Measurements from ENCODE around the gene CALB2. TPM values are rescaled to one million over a fixed set of nuclear protein-coding genes. Genes with fewer than 3 reads are reported as not detected.

Gene CALB2
- total RNA-seq, 1 experiment from 2014 or later = 0.85 TPM

DNA sequence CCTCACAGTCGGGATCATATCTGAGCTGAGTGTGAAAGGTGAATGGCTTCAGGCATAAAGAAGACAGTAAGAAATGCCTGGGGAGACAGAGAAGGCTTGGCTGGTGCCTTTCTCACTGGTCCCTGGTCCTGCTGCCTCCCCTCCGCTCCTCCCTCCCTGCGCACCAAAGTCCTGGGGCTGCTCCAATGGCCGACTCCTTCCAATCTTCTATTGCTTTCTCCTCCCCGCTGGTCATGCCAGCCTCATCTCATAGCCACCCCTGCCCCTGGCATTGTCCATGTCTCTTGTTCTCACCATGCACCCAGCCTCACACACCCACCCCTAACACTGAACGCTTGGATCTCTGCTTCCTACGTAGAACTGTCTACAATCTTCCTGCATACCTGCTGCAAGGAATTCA is 65.3 kb downstream of the CALB2 start:
- H3K79me2 ChIP-seq (ENCODE audit: insufficient read depth, low read length) = no peaks in the 10 kb centered on the region
- TF ChIP-seq, protein P1, sequence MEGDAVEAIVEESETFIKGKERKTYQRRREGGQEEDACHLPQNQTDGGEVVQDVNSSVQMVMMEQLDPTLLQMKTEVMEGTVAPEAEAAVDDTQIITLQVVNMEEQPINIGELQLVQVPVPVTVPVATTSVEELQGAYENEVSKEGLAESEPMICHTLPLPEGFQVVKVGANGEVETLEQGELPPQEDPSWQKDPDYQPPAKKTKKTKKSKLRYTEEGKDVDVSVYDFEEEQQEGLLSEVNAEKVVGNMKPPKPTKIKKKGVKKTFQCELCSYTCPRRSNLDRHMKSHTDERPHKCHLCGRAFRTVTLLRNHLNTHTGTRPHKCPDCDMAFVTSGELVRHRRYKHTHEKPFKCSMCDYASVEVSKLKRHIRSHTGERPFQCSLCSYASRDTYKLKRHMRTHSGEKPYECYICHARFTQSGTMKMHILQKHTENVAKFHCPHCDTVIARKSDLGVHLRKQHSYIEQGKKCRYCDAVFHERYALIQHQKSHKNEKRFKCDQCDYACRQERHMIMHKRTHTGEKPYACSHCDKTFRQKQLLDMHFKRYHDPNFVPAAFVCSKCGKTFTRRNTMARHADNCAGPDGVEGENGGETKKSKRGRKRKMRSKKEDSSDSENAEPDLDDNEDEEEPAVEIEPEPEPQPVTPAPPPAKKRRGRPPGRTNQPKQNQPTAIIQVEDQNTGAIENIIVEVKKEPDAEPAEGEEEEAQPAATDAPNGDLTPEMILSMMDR (conservative IDR thresholded peaks at IDR 0.05) = no peak
- Mint-ChIP-seq H3K4me1 (peaks cover 15 to 19% of the 10 kb centered on the region in 2 experiments), H3K9me3 (peaks cover 0 to 4% of the 10 kb centered on the region in 2 experiments; a peak in 2 of 5 replicates), H3K36me3 (ENCODE audit: insufficient read depth in 1 of 3, low read depth in 3 of 3) (peaks cover 0 to 2% (median 0%) of the 10 kb centered on the region in 3 experiments; a peak in 1 of 7 replicates), H3K27me3 (ENCODE audit: low read depth) (peaks cover 41% of the 10 kb centered on the region), H3K27ac (no peak overlapping the region), H3K4me3 (peak overlapping the region; percentile 1 to 6; a peak in 2 of 5 replicates)
- H2AFZ ChIP-seq (ENCODE audit: low read length) = no peak overlapping the region
- H3K56ac ChIP-seq (ENCODE audit: insufficient read length, low read depth, low read length) = no peak overlapping the region
- H3K14ac ChIP-seq (ENCODE audit: insufficient read depth, low read length) = no peak overlapping the region
- no peaks in the 10 kb centered on the region for H4K20me1 ChIP-seq (ENCODE audit: control insufficient read depth, insufficient read depth, insufficient read length)
- H3K9ac ChIP-seq (ENCODE audit: extremely low read depth, insufficient read length, low read length) = no peak overlapping the region
- H4K5ac ChIP-seq (ENCODE audit: insufficient read length, low read depth, low read length) = no peak overlapping the region
- no peak overlapping the region for H3K4me2 ChIP-seq (ENCODE audit: insufficient read depth, insufficient read length, low read length)
- no peaks in the 10 kb centered on the region for H3K79me1 ChIP-seq (ENCODE audit: insufficient read depth, low read depth, low read length, poor library complexity, severe bottlenecking)
- H3K27me3 ChIP-seq (ENCODE audit: insufficient read depth, low read length) = no peaks in the 10 kb centered on the region
- no peak overlapping the region for H2BK12ac ChIP-seq (ENCODE audit: insufficient read length, low read depth, low read length)
- no peak overlapping the region for H2BK120ac ChIP-seq (ENCODE audit: low read depth, low read length, poor library complexity, severe bottlenecking)
- no peaks in the 10 kb centered on the region for H3K23me2 ChIP-seq (ENCODE audit: insufficient read length, low read depth, low read length, poor library complexity, severe bottlenecking)
- no peak overlapping the region for H4K8ac ChIP-seq (replicated peaks; ENCODE audit: insufficient read length, low read depth, low read length)
- WGBS (ENCODE audit: extremely low coverage, insufficient read length, low lambda C conversion rate) = no CpG with 5 or more reads among the region's 7 CpGs
- no peak overlapping the region for H2AK5ac ChIP-seq (ENCODE audit: insufficient read length, low read length)
- no peak overlapping the region for H2BK20ac ChIP-seq (ENCODE audit: low read depth, low read length, poor library complexity, severe bottlenecking)
- no peak overlapping the region for H2BK15ac ChIP-seq (ENCODE audit: low read depth, low read length)
- H4K91ac ChIP-seq (ENCODE audit: insufficient read length, low read depth, low read length) = no peak overlapping the region
- no peaks in the 10 kb centered on the region for H3K4me1 ChIP-seq (ENCODE audit: insufficient read depth, low read length)
- H3K27ac ChIP-seq (ENCODE audit: insufficient read length, low read depth, low read length) = no peak overlapping the region
- no peak overlapping the region for H3K18ac ChIP-seq (ENCODE audit: insufficient read length, low read depth, low read length)
- H2BK5ac ChIP-seq (ENCODE audit: insufficient read length, low read length) = no peak overlapping the region
- no peaks in the 10 kb centered on the region for H3K9me3 ChIP-seq (ENCODE audit: control insufficient read depth, low read depth, low read length)
- no peak overlapping the region for H3K4ac ChIP-seq (ENCODE audit: low read depth, low read length)
- no peak overlapping the region for H3K23ac ChIP-seq (ENCODE audit: insufficient read length, low read depth, low read length)
- DNase-seq = no peak
- no peak overlapping the region for H3T11ph ChIP-seq (ENCODE audit: low read length)
